K562 (cell line): ENCODE data around the gene TAF15. TPM values are rescaled to one million over a fixed set of nuclear protein-coding genes. Genes with fewer than 3 reads are reported as not detected.

Source experiments
- CBX2 ChIP-seq: fragments of 200-600 bp; sonication (generic); IDR thresholded peaks from one replicate; pipeline ENCODE4 v1.6.1; 2012; ENCODE audit warnings: mild to moderate bottlenecking, low read length, inconsistent platforms; ENCODE audit not compliant: insufficient read depth, poor library complexity, severe bottlenecking
- E2F4 ChIP-seq: sonication (generic); formaldehyde crosslinking; IDR thresholded peaks from 2 replicates; pipeline ENCODE4 v1.8.0; 2022; ENCODE audit warnings: mild to moderate bottlenecking, low read depth, missing genetic modification reagents
- HLTF ChIP-seq: fragments of 450-650 bp; IDR thresholded peaks from 2 replicates; pipeline ENCODE4 v1.6.1; 2016
- HNRNPH1 ChIP-seq: fragments of 200-400 bp; formaldehyde crosslinking; optimal IDR thresholded peaks from 2 replicates; pipeline ENCODE3; 2017; ENCODE audit warnings: low read depth, mild to moderate bottlenecking, low read length, moderate library complexity
- HNRNPLL ChIP-seq: fragments of 200-400 bp; formaldehyde crosslinking; IDR thresholded peaks from 2 replicates; pipeline ENCODE4 v1.6.1; 2017; ENCODE audit warnings: low read length, low read depth, mild to moderate bottlenecking; ENCODE audit not compliant: poor library complexity, severe bottlenecking
- IFI16 ChIP-seq: fragments of 250-450 bp; sonication (Bioruptor Pico); IDR thresholded peaks from 2 replicates; pipeline ENCODE4 v2.1.2; 2022; ENCODE audit warnings: mild to moderate bottlenecking, inconsistent platforms
- KAT2B ChIP-seq: IDR thresholded peaks from one replicate; pipeline ENCODE4 v1.6.1; 2012; ENCODE audit warnings: low read depth, mild to moderate bottlenecking, control low read depth, inconsistent platforms, low read length, moderate library complexity
- NCOA1 ChIP-seq: fragments of 450-650 bp; IDR thresholded peaks from 2 replicates; pipeline ENCODE4 v1.6.1; 2016; ENCODE audit warnings: low read depth
- PREB ChIP-seq: sonication (generic); formaldehyde crosslinking; IDR thresholded peaks from 2 replicates; pipeline ENCODE4 v1.8.1; 2023; ENCODE audit warnings: mild to moderate bottlenecking, missing genetic modification reagents
- PURB ChIP-seq: sonication (generic); formaldehyde crosslinking; IDR thresholded peaks from 2 replicates; pipeline ENCODE4 v1.9.0; 2021; ENCODE audit warnings: low read depth, mild to moderate bottlenecking, missing genetic modification reagents
- RBBP5 ChIP-seq: fragments of 200-600 bp; sonication (generic); IDR thresholded peaks from 2 replicates; pipeline ENCODE4 v1.6.1; 2012; ENCODE audit warnings: borderline replicate concordance, mild to moderate bottlenecking, low read length, control low read depth, inconsistent platforms; ENCODE audit not compliant: insufficient read depth, poor library complexity, severe bottlenecking
- SREBF1 ChIP-seq: fragments of 150-350 bp; IDR thresholded peaks from 2 replicates; pipeline ENCODE4 v1.6.1; 2014; ENCODE audit warnings: antibody characterized with exemption, low read depth, low read length, borderline replicate concordance
- STAT5B ChIP-seq: fragments of 250-450 bp; sonication (Bioruptor Pico); IDR thresholded peaks from 2 replicates; pipeline ENCODE4 v1.8.0; 2021; ENCODE audit warnings: mild to moderate bottlenecking, inconsistent platforms
- TCF7 ChIP-seq: sonication (generic); IDR thresholded peaks from 2 replicates; pipeline ENCODE4 v1.6.1; 2016; ENCODE audit warnings: antibody characterized with exemption, borderline replicate concordance
- ZFP1 ChIP-seq: fragments of 450-650 bp; formaldehyde crosslinking; IDR thresholded peaks from 2 replicates; pipeline ENCODE4 v1.4.0; 2020; ENCODE audit warnings: mild to moderate bottlenecking, mixed read lengths
- ZNF3 ChIP-seq: fragments of 250-450 bp; sonication (Bioruptor Pico); IDR thresholded peaks from 2 replicates; pipeline ENCODE4 v1.5.0; 2021; ENCODE audit warnings: mild to moderate bottlenecking, moderate library complexity
- ZNF431 ChIP-seq: sonication (generic); formaldehyde crosslinking; IDR thresholded peaks from 2 replicates; pipeline ENCODE4 v1.8.0; 2022; ENCODE audit warnings: mild to moderate bottlenecking, missing genetic modification reagents
- ZNF696 ChIP-seq: fragments of 250-450 bp; sonication (Bioruptor Pico); conservative IDR thresholded peaks from 2 replicates; pipeline ENCODE4 v1.4.0; 2020; ENCODE audit warnings: mild to moderate bottlenecking, moderate library complexity
- polyA plus RNA-seq, 8 experiments: library from polyadenylated mRNA; depleted of rRNA in 4 of 8; stranded (reverse) in 5 of 8; unstranded in 3 of 8; fragments of >200 nt; fragmentation: Nextera tagmentation in 2 of 8; fragmentation: Illumina TruSeq in 1 of 8; extraction: Ambion mirVana in 2 of 8; extraction: Trizol in 1 of 8; gene quantifications; 2 replicates each; pipeline versions ENCODE4 v1.2.1 to v1.2.3, GENCODE V29; 2011 to 2014; ENCODE audit warnings: inconsistent platforms in 1 of 8, missing spikeins in 1 of 8
- total RNA-seq, 7 experiments: library from RNA; depleted of rRNA in 6 of 7; stranded (reverse); fragments of >200 nt in 6 of 7; fragmentation: Illumina TruSeq in 2 of 7; extraction: Trizol in 2 of 7; gene quantifications; 2 replicates each; pipeline versions ENCODE4 v1.2.1 to v1.2.3, GENCODE V29; 2011 to 2021; ENCODE audit warnings: low replicate concordance in 1 of 7
- TF ChIP-seq, protein P1 (sequence below): fragments of 450-650 bp; conservative IDR thresholded peaks from 2 replicates; pipeline ENCODE4 v1.6.1; 2016; ENCODE audit warnings: missing genetic modification characterization, low read depth, mild to moderate bottlenecking, control low read depth, missing compliant biosample characterization
- TF ChIP-seq, protein P2 (sequence below): fragments of 450-650 bp; formaldehyde crosslinking; IDR thresholded peaks from 2 replicates; pipeline ENCODE4 v1.4.0; 2022; ENCODE audit warnings: mild to moderate bottlenecking, moderate library complexity
- TF ChIP-seq, protein P3 (sequence below): sonication (generic); formaldehyde crosslinking; IDR thresholded peaks from 2 replicates; pipeline ENCODE4 v1.8.1; 2023; ENCODE audit warnings: mild to moderate bottlenecking, missing genetic modification reagents, moderate library complexity

Gene TAF15
- total and polyA plus RNA-seq, 9 of the 15 experiments (the other 6 are each of a cell fraction or from before 2014, with no cell fraction given), result 4.1 to 272 (median 56.8) TPM

GRCh38 chr17:35808962-35809854, at the start of gene TAF15 (continued):
- TF ChIP-seq ZNF431 (CRISPR knock-in tag) (no peak), PREB (CRISPR knock-in tag) (0 out of 2 replicates have a peak, but pooled peaks have one; percentile 82), CBX2 (no peak), HLTF (0 out of 2 replicates have a peak, but pooled peaks have one; percentile 31), TCF7 (no peak; the same call in 1 of the 2 replicates), STAT5B (CRISPR knock-in tag) (no peak), SREBF1 (peak; percentile 97), ZNF3 (CRISPR knock-in tag) (no peak), KAT2B (no peak), IFI16 (CRISPR knock-in tag) (no peak), PURB (CRISPR knock-in tag) (no peak), RBBP5 (peak; percentile 90), NCOA1 (no peak), HNRNPH1 (no peak), E2F4 (no peak), HNRNPLL (peak; percentile 78), ZFP1 (CRISPR knock-in tag) (no peak), ZNF696 (CRISPR knock-in tag) (no peak)
- TF ChIP-seq, protein P1, sequence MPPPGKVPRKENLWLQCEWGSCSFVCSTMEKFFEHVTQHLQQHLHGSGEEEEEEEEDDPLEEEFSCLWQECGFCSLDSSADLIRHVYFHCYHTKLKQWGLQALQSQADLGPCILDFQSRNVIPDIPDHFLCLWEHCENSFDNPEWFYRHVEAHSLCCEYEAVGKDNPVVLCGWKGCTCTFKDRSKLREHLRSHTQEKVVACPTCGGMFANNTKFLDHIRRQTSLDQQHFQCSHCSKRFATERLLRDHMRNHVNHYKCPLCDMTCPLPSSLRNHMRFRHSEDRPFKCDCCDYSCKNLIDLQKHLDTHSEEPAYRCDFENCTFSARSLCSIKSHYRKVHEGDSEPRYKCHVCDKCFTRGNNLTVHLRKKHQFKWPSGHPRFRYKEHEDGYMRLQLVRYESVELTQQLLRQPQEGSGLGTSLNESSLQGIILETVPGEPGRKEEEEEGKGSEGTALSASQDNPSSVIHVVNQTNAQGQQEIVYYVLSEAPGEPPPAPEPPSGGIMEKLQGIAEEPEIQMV, result no peak
- TF ChIP-seq, protein P2, sequence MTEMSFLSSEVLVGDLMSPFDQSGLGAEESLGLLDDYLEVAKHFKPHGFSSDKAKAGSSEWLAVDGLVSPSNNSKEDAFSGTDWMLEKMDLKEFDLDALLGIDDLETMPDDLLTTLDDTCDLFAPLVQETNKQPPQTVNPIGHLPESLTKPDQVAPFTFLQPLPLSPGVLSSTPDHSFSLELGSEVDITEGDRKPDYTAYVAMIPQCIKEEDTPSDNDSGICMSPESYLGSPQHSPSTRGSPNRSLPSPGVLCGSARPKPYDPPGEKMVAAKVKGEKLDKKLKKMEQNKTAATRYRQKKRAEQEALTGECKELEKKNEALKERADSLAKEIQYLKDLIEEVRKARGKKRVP (CRISPR knock-in tag), result peak; percentile 50; the same call in 1 of the 2 replicates
- TF ChIP-seq, protein P3, sequence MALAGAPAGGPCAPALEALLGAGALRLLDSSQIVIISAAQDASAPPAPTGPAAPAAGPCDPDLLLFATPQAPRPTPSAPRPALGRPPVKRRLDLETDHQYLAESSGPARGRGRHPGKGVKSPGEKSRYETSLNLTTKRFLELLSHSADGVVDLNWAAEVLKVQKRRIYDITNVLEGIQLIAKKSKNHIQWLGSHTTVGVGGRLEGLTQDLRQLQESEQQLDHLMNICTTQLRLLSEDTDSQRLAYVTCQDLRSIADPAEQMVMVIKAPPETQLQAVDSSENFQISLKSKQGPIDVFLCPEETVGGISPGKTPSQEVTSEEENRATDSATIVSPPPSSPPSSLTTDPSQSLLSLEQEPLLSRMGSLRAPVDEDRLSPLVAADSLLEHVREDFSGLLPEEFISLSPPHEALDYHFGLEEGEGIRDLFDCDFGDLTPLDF (CRISPR knock-in tag), result peak; percentile 62; the same call in 1 of the 2 replicates
